T-helper 17 cell (primary cell): Measurements from ENCODE around the gene PRKCH. TPM values are rescaled to one million over a fixed set of nuclear protein-coding genes. Genes with fewer than 3 reads are reported as not detected.

Experiments
- ATAC-seq: fragments of 150-1000 bp; cut with Tn5 transposase; 2 replicates; pipeline ENCODE4 v1.10.0; 2021; ENCODE audit warnings: mild to moderate bottlenecking, moderate library complexity
- DNase-seq, 3 donors: peaks; one replicate each; pipeline versions ENCODE4 v3.0.0 to v3.0.0-alpha.2; 2020 to 2021
- H3K9me3 ChIP-seq: one replicate; pipeline ENCODE4 v1.7.0; 2013; ENCODE audit warnings: low read length, mild to moderate bottlenecking; ENCODE audit not compliant: control insufficient read depth, poor library complexity, severe bottlenecking
- H3K27ac Mint-ChIP-seq: one replicate; pipeline ENCODE4 v1.8.0; 2022; ENCODE audit warnings: mild to moderate bottlenecking, moderate library complexity, mixed read lengths
- H3K27me3 Mint-ChIP-seq: one replicate; pipeline ENCODE4 v1.8.0; 2022; ENCODE audit warnings: mixed read lengths
- H3K36me3 Mint-ChIP-seq: one replicate; pipeline ENCODE4 v1.8.0; 2022; ENCODE audit warnings: low read depth, mixed read lengths
- H3K4me1 Mint-ChIP-seq: one replicate; pipeline ENCODE4 v1.8.0; 2022; ENCODE audit warnings: mild to moderate bottlenecking, mixed read lengths
- H3K4me3 Mint-ChIP-seq: one replicate; pipeline ENCODE4 v1.8.0; 2022; ENCODE audit warnings: mild to moderate bottlenecking, moderate library complexity, mixed read lengths
- total RNA-seq, 4 donors: library from RNA in 2 of 4; stranded (reverse) in 2 of 4; gene quantifications; one replicate each; pipeline ENCODE4 v1.2.3 and lab custom pipeline; 2022 to 2026

The PRKCH gene
- total RNA-seq, 2 donors from 2014 or later = 328 to 342 TPM

GRCh38 chr14:61518403-61518802 is 197.0 kb downstream of the PRKCH start:
- no peaks in the 10 kb centered on the region for H3K9me3 ChIP-seq
- Mint-ChIP-seq H3K27me3 (no peaks in the 10 kb centered on the region), H3K36me3 (peaks cover 2% of the 10 kb centered on the region), H3K27ac (peak overlapping the region; percentile 78), H3K4me1 (peaks cover 45% of the 10 kb centered on the region), H3K4me3 (no peak overlapping the region)
- DNase-seq (no peak), ATAC-seq (peak; percentile 49)

DNA sequence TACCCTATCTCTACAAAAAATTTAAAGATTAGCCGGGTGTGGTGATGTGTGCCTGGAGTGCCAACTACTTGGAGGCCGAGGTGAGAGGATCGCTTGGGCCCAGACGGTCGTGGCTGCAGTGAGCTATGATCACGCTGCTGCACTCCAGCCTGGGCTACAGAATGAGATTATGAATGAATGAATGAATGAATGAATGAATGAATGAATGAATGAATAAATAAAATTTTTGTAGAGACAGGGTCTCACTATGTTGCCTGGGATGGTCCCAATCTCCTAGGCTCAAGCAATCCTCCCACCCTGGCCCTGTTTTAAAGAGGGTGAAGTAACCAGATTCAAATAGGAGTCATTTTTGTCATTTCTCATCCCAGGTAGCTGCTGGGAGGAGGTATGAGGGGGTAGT is 197.7 kb downstream of the PRKCH start:
- H3K4me3 Mint-ChIP-seq = peak overlapping the region; percentile 12
- H3K27me3 Mint-ChIP-seq = no peaks in the 10 kb centered on the region
- H3K4me1 Mint-ChIP-seq = peaks cover 48% of the 10 kb centered on the region
- DNase-seq = no peak
- peaks cover 2% of the 10 kb centered on the region for H3K36me3 Mint-ChIP-seq
- peak; percentile 11 for ATAC-seq
- H3K27ac Mint-ChIP-seq = peak overlapping the region; percentile 68
- no peaks in the 10 kb centered on the region for H3K9me3 ChIP-seq

DNA sequence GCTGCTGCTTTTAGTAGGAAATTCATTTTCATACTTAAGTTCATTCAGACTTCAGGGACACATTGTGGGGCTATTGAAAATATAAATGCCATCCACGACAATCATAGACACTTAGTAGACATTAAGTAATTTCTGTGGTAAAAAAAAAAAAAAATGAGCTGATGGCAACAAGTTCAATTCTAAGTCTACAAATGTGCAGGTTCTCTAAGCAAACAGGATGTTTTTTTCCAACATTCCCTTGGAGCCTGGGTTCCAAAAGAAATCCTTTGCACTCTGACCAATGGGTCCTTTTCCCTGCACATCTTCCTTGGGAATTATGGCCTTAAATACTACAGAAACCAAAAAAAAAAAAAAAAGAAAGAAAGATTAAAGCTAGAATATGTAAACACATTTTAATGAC is 198.4 kb downstream of the PRKCH start:
- DNase-seq = no peak
- no peak for ATAC-seq
- Mint-ChIP-seq H3K4me3 (no peak overlapping the region), H3K4me1 (peaks cover 50% of the 10 kb centered on the region), H3K27ac (peak overlapping the region; percentile 68), H3K27me3 (no peaks in the 10 kb centered on the region), H3K36me3 (peaks cover 2% of the 10 kb centered on the region)
- no peaks in the 10 kb centered on the region for H3K9me3 ChIP-seq

DNA sequence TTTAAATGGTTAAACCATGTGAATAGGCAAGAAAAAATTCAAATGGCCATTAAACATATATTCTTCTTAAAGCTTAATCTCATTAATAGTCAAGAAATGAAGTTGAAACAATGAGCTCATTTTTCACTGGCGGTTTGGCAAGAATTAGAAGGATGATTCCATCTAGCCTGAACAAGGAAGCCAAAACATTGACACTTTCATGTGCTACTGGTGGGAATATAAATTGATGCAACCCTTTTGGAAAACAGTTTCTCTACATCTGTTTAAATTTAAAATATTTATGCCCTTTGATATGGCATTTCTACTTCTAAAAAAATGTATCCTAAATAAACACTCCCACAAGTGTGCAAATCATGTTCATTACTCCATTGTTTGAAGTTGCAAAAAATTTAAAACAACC is 199.2 kb downstream of the PRKCH start:
- Mint-ChIP-seq H3K27ac (peak overlapping the region; percentile 68), H3K4me3 (peak overlapping the region; percentile 12), H3K36me3 (peaks cover 2% of the 10 kb centered on the region), H3K4me1 (peaks cover 58% of the 10 kb centered on the region), H3K27me3 (no peaks in the 10 kb centered on the region)
- ATAC-seq (no peak), DNase-seq (no peak)
- no peaks in the 10 kb centered on the region for H3K9me3 ChIP-seq

- no peaks in the 10 kb centered on the region for H3K27me3 Mint-ChIP-seq
- DNase-seq = no peak
- H3K4me3 Mint-ChIP-seq = no peak overlapping the region
- peak overlapping the region; percentile 90 for H3K27ac Mint-ChIP-seq
- no peaks in the 10 kb centered on the region for H3K9me3 ChIP-seq
- no peak for ATAC-seq
- peaks cover 2% of the 10 kb centered on the region for H3K36me3 Mint-ChIP-seq
- peaks cover 58% of the 10 kb centered on the region for H3K4me1 Mint-ChIP-seq
These were observed 200.4 kb downstream of the PRKCH start for GRCh38 chr14:61521773-61522172.

DNA sequence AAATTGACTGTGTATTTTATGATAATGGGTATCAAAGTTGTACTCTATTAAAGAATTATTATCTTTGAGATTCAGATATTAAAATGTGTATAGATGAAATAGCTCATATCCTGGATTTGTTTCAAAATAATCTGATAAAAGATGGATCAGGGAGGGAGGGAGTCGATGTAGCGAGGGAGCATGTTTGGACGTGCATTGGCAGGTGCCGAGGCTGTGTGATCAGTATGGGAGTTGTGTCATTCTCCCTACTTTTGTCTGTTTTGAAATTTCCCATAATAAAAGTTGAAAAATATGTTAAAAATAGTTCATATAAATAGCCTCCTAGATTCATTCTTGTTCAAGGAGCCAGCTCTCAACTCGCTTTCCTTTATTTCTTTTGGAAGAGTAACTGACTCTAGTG is 202.4 kb downstream of the PRKCH start:
- ATAC-seq (no peak), DNase-seq (no peak)
- peaks cover 8% of the 10 kb centered on the region for H3K36me3 Mint-ChIP-seq
- peaks cover 62% of the 10 kb centered on the region for H3K4me1 Mint-ChIP-seq
- H3K27ac Mint-ChIP-seq = peak overlapping the region; percentile 90
- H3K4me3 Mint-ChIP-seq = peak overlapping the region; percentile 43
- no peaks in the 10 kb centered on the region for H3K9me3 ChIP-seq
- H3K27me3 Mint-ChIP-seq = no peaks in the 10 kb centered on the region

DNA sequence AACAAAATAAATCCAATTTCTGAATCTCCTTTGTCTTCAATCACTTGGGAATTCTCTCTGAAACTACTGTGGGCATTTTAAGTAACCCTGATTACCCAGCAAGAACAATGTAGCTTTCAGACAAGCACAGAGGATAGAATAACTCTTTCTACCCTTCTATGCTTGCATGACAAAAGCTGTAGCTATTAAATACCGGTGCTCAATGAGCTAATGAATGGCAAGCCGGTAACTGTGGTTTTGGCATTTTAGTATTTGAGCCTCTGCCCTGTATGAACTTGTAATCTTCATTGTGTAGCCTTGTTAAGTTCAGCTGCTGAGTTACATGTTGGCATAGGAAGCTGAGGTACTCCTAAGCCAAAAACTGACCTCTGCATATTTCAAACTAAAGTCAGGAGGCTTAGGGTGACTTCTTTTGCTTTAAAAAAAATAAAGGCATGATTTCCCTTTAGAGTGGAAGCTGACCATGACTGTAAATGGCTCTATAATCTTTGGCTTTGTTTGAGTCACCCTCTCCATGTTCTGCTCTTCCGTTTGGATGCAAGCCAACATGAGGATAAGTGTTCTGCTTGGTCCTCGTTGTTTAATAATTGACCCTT is 202.9 kb downstream of the PRKCH start:
- Mint-ChIP-seq H3K27me3 (no peaks in the 10 kb centered on the region), H3K36me3 (peaks cover 8% of the 10 kb centered on the region), H3K4me3 (peak overlapping the region; percentile 63), H3K4me1 (peaks cover 62% of the 10 kb centered on the region), H3K27ac (peak overlapping the region; percentile 90)
- DNase-seq = no peak
- no peak for ATAC-seq
- no peaks in the 10 kb centered on the region for H3K9me3 ChIP-seq

GRCh38 chr14:61524936-61525292 is 203.5 kb downstream of the PRKCH start:
- H3K27ac Mint-ChIP-seq = peak overlapping the region; percentile 90
- no peaks in the 10 kb centered on the region for H3K27me3 Mint-ChIP-seq
- ATAC-seq (peak; percentile 18), DNase-seq (no peak)
- peak overlapping the region; percentile 63 for H3K4me3 Mint-ChIP-seq
- peaks cover 8% of the 10 kb centered on the region for H3K36me3 Mint-ChIP-seq
- H3K9me3 ChIP-seq = no peaks in the 10 kb centered on the region
- peaks cover 60% of the 10 kb centered on the region for H3K4me1 Mint-ChIP-seq

- H3K9me3 ChIP-seq = no peaks in the 10 kb centered on the region
- peaks cover 8% of the 10 kb centered on the region for H3K36me3 Mint-ChIP-seq
- no peaks in the 10 kb centered on the region for H3K27me3 Mint-ChIP-seq
- peaks cover 62% of the 10 kb centered on the region for H3K4me1 Mint-ChIP-seq
- H3K4me3 Mint-ChIP-seq = peak overlapping the region; percentile 63
- DNase-seq = peak in 2 of 3 donors; percentile 23 to 46
- ATAC-seq = peak; percentile 73
- peak overlapping the region; percentile 90 for H3K27ac Mint-ChIP-seq
These were observed 204.1 kb downstream of the PRKCH start for GRCh38 chr14:61525293-61526011.

DNA sequence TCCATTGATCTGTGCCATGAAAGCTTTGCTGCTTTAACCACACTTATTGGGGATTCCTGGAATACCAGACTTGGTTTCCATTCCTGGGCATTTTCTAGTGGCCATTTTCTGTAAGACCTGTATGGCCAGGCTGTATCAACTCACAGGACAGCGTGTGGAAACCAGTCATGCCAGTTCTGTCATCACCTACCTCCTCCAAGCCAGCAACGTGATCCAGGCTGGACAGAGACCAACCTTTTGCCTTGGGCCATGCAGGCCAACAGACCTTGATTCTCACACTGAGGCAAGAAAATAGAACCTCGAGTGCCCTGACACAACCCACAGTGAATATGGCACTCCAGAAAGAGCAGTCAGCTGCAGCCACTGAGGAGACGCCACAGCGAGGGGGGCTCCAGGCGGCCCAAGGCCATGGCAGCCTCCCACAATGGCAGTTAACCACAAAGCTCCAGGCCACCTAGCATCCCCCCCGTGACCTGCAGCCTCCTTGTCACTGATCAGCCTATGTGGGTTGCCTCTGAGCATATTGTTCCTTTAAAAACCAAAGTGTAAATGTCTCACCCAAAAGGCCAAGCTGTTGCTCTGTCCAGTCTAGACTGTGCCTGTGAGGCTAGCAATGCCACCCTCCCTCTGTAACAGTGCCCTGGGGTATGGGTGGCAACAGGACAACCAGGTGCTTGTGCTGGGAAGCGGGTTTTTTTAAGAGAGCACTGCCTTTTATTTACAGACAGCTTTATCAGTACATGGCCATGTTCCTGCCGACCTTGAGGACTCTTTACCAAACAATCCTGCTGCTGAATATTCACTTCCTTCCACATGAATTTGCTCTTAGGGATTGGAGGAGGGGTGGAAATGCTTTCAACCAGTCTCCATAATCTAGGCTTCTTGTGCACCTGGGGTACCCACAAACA is 205.3 kb downstream of the PRKCH start:
- Mint-ChIP-seq H3K27ac (peak overlapping the region; percentile 90), H3K36me3 (peaks cover 10% of the 10 kb centered on the region), H3K4me3 (no peak overlapping the region), H3K27me3 (no peaks in the 10 kb centered on the region), H3K4me1 (peaks cover 64% of the 10 kb centered on the region)
- DNase-seq = no peak
- no peaks in the 10 kb centered on the region for H3K9me3 ChIP-seq
- ATAC-seq = no peak

DNA sequence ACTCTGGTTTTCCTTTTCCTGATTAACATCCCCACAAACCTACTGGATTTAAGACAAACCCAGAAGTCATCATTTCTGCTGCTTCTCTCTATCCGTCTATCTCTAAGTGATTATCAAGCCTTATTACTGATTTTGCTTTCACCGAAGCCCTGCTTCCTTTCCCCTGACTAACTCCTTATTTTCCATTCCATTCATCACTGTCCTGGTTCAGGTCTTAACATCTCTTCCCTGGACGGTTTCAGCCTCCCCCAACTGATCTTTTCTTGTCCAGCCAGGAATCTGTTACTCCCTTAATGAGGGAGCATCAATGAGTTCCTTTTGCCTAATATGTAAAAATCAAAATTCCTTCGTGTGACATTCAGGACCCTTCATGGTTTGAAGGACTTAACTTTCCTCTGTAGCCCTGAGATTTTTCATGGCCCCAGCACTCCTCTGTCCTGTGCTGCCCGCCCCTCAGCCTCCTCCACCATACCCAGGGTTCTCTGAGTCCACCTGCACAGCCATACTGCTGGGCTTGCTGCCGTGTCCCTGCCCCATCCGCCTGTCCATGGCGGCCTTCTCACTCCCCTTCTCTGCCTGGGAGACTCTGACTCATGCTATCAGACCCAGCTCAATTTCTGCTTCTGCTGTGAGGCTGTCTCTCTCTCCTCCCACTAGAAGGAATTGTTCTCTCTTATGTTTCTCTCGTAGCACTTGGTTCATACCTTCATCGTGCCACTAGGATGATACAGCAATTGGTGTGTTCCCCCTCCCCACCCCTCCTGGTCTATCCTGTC is 206.1 kb downstream of the PRKCH start:
- no peaks in the 10 kb centered on the region for H3K27me3 Mint-ChIP-seq
- ATAC-seq = no peak
- H3K4me3 Mint-ChIP-seq = peak overlapping the region; percentile 47
- H3K4me1 Mint-ChIP-seq = peaks cover 55% of the 10 kb centered on the region
- no peaks in the 10 kb centered on the region for H3K9me3 ChIP-seq
- peaks cover 8% of the 10 kb centered on the region for H3K36me3 Mint-ChIP-seq
- peak overlapping the region; percentile 90 for H3K27ac Mint-ChIP-seq
- DNase-seq = no peak

DNA sequence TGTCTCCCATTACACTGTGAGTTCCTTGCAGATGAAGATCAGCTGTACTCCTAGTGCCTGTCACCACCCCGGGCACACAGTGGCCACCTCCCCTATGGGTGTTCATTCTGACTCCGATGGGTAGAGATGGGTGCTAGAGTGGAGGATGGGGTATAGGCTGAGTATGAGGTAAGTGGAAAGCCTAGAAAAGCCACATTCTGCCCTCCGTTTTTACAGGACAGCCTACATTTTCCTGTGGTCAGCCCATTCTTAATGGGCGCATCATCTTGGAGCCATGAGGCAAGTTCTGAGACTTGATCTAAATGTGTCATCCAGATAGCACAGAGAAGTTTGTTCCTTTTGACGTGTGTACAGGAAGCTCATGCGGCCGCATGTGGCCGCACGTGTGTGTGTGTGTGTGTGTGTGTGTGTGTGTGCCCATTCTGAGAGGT is 207.2 kb downstream of the PRKCH start:
- no peaks in the 10 kb centered on the region for H3K27me3 Mint-ChIP-seq
- H3K27ac Mint-ChIP-seq = peak overlapping the region; percentile 90
- peak overlapping the region; percentile 28 for H3K4me3 Mint-ChIP-seq
- no peak for DNase-seq
- peaks cover 48% of the 10 kb centered on the region for H3K4me1 Mint-ChIP-seq
- ATAC-seq = peak; percentile 32
- peaks cover 8% of the 10 kb centered on the region for H3K36me3 Mint-ChIP-seq
- H3K9me3 ChIP-seq = no peaks in the 10 kb centered on the region
